Measurements from ENCODE around the gene WARS2.
A peak's percentile ranks its signal among the peaks of the same experiment; 100 is the strongest.

DNA sequence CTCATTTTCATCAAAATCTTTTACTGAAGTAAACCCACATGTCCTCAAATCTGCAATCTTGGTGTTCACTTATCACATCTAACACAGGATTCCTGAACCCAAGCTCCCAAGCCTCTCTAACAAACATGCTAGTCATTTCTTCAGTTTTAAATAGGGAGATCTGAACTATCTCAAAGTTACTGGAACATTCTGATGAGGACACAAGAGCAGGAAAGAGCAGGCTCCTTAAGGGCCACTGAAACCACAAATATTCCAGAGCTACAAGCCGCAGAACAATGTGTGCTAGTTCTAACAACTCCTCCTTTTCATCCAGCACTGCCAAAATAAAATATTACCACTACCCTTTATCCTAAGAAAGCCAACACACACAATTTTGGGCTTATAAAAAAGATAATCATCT lies 38.9 kb downstream of the WARS2 start:
- peak in 1 of 3 donors; percentile 73 for TF ChIP-seq POLR2AphosphoS5 (IDR thresholded peaks at IDR 0.05)
- TF ChIP-seq, protein P1, sequence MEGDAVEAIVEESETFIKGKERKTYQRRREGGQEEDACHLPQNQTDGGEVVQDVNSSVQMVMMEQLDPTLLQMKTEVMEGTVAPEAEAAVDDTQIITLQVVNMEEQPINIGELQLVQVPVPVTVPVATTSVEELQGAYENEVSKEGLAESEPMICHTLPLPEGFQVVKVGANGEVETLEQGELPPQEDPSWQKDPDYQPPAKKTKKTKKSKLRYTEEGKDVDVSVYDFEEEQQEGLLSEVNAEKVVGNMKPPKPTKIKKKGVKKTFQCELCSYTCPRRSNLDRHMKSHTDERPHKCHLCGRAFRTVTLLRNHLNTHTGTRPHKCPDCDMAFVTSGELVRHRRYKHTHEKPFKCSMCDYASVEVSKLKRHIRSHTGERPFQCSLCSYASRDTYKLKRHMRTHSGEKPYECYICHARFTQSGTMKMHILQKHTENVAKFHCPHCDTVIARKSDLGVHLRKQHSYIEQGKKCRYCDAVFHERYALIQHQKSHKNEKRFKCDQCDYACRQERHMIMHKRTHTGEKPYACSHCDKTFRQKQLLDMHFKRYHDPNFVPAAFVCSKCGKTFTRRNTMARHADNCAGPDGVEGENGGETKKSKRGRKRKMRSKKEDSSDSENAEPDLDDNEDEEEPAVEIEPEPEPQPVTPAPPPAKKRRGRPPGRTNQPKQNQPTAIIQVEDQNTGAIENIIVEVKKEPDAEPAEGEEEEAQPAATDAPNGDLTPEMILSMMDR (IDR thresholded peaks at IDR 0.05): no peak
